Brain microvascular endothelial cell (primary cell): Measurements from ENCODE around the gene SNF8.
"Not testable (repeated sequence)": the region's sequence is repeated elsewhere in the genome, so short reads cannot be mapped to it uniquely, and the experiment has no call there.

ENCODE experiments used
- DNase-seq: peaks from one replicate; pipeline ENCODE4 v3.0.0-alpha.2; 2020
- H3K27ac ChIP-seq: fragments of 250-450 bp; sonication (Bioruptor Pico); 2 replicates; pipeline ENCODE4 v1.5.1; 2020; ENCODE audit warnings: mild to moderate bottlenecking, moderate library complexity
- H3K27me3 ChIP-seq: fragments of 250-450 bp; sonication (Bioruptor Pico); replicated peaks from 2 replicates; pipeline ENCODE4 v1.5.1; 2020; ENCODE audit warnings: mild to moderate bottlenecking
- H3K36me3 ChIP-seq: fragments of 250-450 bp; sonication (Bioruptor Pico); replicated peaks from 2 replicates; pipeline ENCODE4 v1.5.1; 2020; ENCODE audit warnings: mild to moderate bottlenecking
- H3K4me3 ChIP-seq: 2 replicates; pipeline ENCODE4 v1.5.1; 2011; ENCODE audit warnings: low read depth, mild to moderate bottlenecking, control low read depth, low read length, moderate library complexity
- CTCF ChIP-seq: IDR thresholded peaks from 2 replicates; pipeline ENCODE4 v1.5.1; 2011; ENCODE audit warnings: low read depth, mild to moderate bottlenecking, moderate library complexity, low read length, control low read depth, inconsistent platforms; ENCODE audit errors: missing control alignments
- in situ Hi-C: cut with HindIII; loops from 2 replicates; pipeline ENCODE4 v1.10.0; 2017; ENCODE audit warnings: low sequenced_read_pairs, low pct_ligation_motif_present

Gene SNF8

GRCh38 chr17:48970224-48970623 lies 25.6 kb upstream of the SNF8 start:
- in situ Hi-C loops = no loop called here
- no peak for DNase-seq
- H3K27ac ChIP-seq = no peak overlapping the region
- H3K27me3 ChIP-seq = no peaks in the 10 kb centered on the region
- no peak overlapping the region for H3K4me3 ChIP-seq
- TF ChIP-seq CTCF = no peak
- no peaks in the 10 kb centered on the region for H3K36me3 ChIP-seq

- Histone ChIP-seq H3K27me3 (no peaks in the 10 kb centered on the region), H3K4me3 (no peak overlapping the region)
- in situ Hi-C loops = no loop called here
Observed at GRCh38 chr17:48961516-48962233, 17.0 kb upstream of the SNF8 start.

GRCh38 chr17:48960834-48961515 lies 16.3 kb upstream of the SNF8 start:
- H3K27ac ChIP-seq = no peak overlapping the region
- no peak overlapping the region for H3K4me3 ChIP-seq
- no peaks in the 10 kb centered on the region for H3K27me3 ChIP-seq
- in situ Hi-C loops = no loop called here
- TF ChIP-seq CTCF = no peak
- no peak for DNase-seq
- H3K36me3 ChIP-seq = no peaks in the 10 kb centered on the region

More at GRCh38 chr17:48961516-48962233, 17.0 kb upstream of the SNF8 start:
- DNase-seq = peak; percentile 72
- Histone ChIP-seq H3K27ac (no peak overlapping the region), H3K36me3 (no peaks in the 10 kb centered on the region)
- no peak for TF ChIP-seq CTCF

GRCh38 chr17:48954300-48954755 lies 9.7 kb upstream of the SNF8 start:
- peak; percentile 85 for TF ChIP-seq CTCF
- in situ Hi-C loops = no loop called here
- Histone ChIP-seq H3K27ac (no peak overlapping the region), H3K4me3 (no peak overlapping the region), H3K27me3 (no peaks in the 10 kb centered on the region), H3K36me3 (no peaks in the 10 kb centered on the region)
- peak; percentile 40 for DNase-seq

- no peak overlapping the region for H3K4me3 ChIP-seq
- no peaks in the 10 kb centered on the region for H3K27me3 ChIP-seq
- no peak for TF ChIP-seq CTCF
- in situ Hi-C loops = no loop called here
- peak; percentile 22 for DNase-seq
- H3K27ac ChIP-seq = no peak overlapping the region
- H3K36me3 ChIP-seq = no peaks in the 10 kb centered on the region
Observed at GRCh38 chr17:48952904-48953303, 8.3 kb upstream of the SNF8 start.

- in situ Hi-C loops = no loop called here
- Histone ChIP-seq H3K36me3 (no peaks in the 10 kb centered on the region), H3K4me3 (no peak overlapping the region), H3K27me3 (no peaks in the 10 kb centered on the region), H3K27ac (no peak overlapping the region)
- TF ChIP-seq CTCF = no peak
- no peak for DNase-seq
Observed at GRCh38 chr17:48951572-48951971, 6.9 kb upstream of the SNF8 start.

GRCh38 chr17:48945261-48945651 lies 614 bp upstream of the SNF8 start:
- DNase-seq, H3K36me3 ChIP-seq, in situ Hi-C loops, H3K27me3 ChIP-seq: not testable (repeated sequence)
- peak overlapping the region; percentile 89 for H3K4me3 ChIP-seq
- H3K27ac ChIP-seq = peak overlapping the region; percentile 91
